Ascending aorta (tissue), 2 donors: ENCODE data around the gene CTDSP1. TPM values are rescaled to one million over a fixed set of nuclear protein-coding genes. Genes with fewer than 3 reads are reported as not detected.

ENCODE experiments used
- DNase-seq, 2 donors: peaks; one replicate each; pipeline ENCODE4 v3.0.0-alpha.2; 2019; ENCODE audit warnings: low spot score in 2 of 2
- H3K27ac ChIP-seq, 2 donors: fragments of 200-600 bp; sonication (generic); one replicate each; pipeline ENCODE4 v1.5.1; 2016 to 2017; ENCODE audit warnings: mild to moderate bottlenecking in 1 of 2
- H3K27me3 ChIP-seq: fragments of 200-600 bp; sonication (generic); one replicate; pipeline ENCODE4 v1.5.1; 2017
- H3K36me3 ChIP-seq, 2 donors: fragments of 200-600 bp; sonication (generic); one replicate each; pipeline ENCODE4 v1.5.1; 2016
- H3K4me1 ChIP-seq, 2 donors: fragments of 200-600 bp; sonication (generic); one replicate each; pipeline ENCODE4 v1.5.1; 2016 to 2017; ENCODE audit warnings: mild to moderate bottlenecking in 1 of 2
- H3K4me3 ChIP-seq, 2 donors: fragments of 200-600 bp; sonication (generic); one replicate each; pipeline ENCODE4 v1.5.1; 2016 to 2017; ENCODE audit warnings: mild to moderate bottlenecking in 1 of 2
- H3K9me3 ChIP-seq, 2 donors: fragments of 200-600 bp; sonication (generic); one replicate each; pipeline ENCODE4 v1.5.1; 2016
- CTCF ChIP-seq, 3 experiments: fragments of 200-600 bp in 2 of 3; fragments of 450-650 bp in 1 of 3; sonication (generic) in 2 of 3; IDR thresholded peaks; one replicate each; pipeline ENCODE4 v1.5.1; 2016 to 2019; ENCODE audit warnings: antibody characterized with exemption in 3 of 3, mild to moderate bottlenecking in 1 of 3, moderate library complexity in 1 of 3
- intact Hi-C: fragments of 100-400 bp; cut with DNase I; formaldehyde crosslinking; loops from one replicate; pipeline ENCODE4 v1.15.1; 2023
- total RNA-seq: library from RNA; depleted of rRNA; stranded (reverse); fragments of >200 nt; gene quantifications from one replicate; pipeline ENCODE4 v1.1.0, GENCODE V29; 2016

Gene CTDSP1
- total RNA-seq, 1 donor from 2014 or later = 144 TPM

- Histone ChIP-seq H3K36me3 (no peaks in the 10 kb centered on the region), H3K4me3 (peak overlapping the region in 1 of 2 donors; percentile 15), H3K27ac (no peak overlapping the region), H3K27me3 (no peaks in the 10 kb centered on the region), H3K4me1 (peaks cover 0 to 7% of the 10 kb centered on the region in 2 donors), H3K9me3 (no peaks in the 10 kb centered on the region)
- intact Hi-C loops = no loop called here
- DNase-seq = no peak
- no peak for TF ChIP-seq CTCF (IDR thresholded peaks at IDR 0.05)
These were observed 15.7 kb upstream of the CTDSP1 start for GRCh38 chr2:218383892-218384519.

GRCh38 chr2:218384975-218385374 lies 14.7 kb upstream of the CTDSP1 start:
- no peak for TF ChIP-seq CTCF (IDR thresholded peaks at IDR 0.05)
- H3K4me1 ChIP-seq = peaks cover 0 to 7% of the 10 kb centered on the region in 2 donors
- no peak for DNase-seq
- intact Hi-C loops = no loop called here
- no peak overlapping the region for H3K4me3 ChIP-seq
- H3K27ac ChIP-seq = no peak overlapping the region
- no peaks in the 10 kb centered on the region for H3K9me3 ChIP-seq
- H3K36me3 ChIP-seq = no peaks in the 10 kb centered on the region
- H3K27me3 ChIP-seq = no peaks in the 10 kb centered on the region

- peaks cover 0 to 7% of the 10 kb centered on the region in 2 donors for H3K4me1 ChIP-seq
- DNase-seq = peak in 1 of 2 donors; percentile 54
- H3K36me3 ChIP-seq = no peaks in the 10 kb centered on the region
- TF ChIP-seq CTCF (IDR thresholded peaks at IDR 0.05) = no peak
- no peaks in the 10 kb centered on the region for H3K27me3 ChIP-seq
- H3K9me3 ChIP-seq = no peaks in the 10 kb centered on the region
- peak overlapping the region in 1 of 2 donors; percentile 14 for H3K4me3 ChIP-seq
- H3K27ac ChIP-seq = no peak overlapping the region
- intact Hi-C loops = no loop called here
These were observed 12.9 kb upstream of the CTDSP1 start for GRCh38 chr2:218386505-218387368.

GRCh38 chr2:218387369-218388194 lies 12.1 kb upstream of the CTDSP1 start:
- peak overlapping the region; percentile 14 to 50 for H3K4me3 ChIP-seq
- intact Hi-C loops = no loop called here
- H3K27ac ChIP-seq = no peak overlapping the region
- DNase-seq = peak in 1 of 2 donors; percentile 61
- no peaks in the 10 kb centered on the region for H3K36me3 ChIP-seq
- TF ChIP-seq CTCF (IDR thresholded peaks at IDR 0.05) = no peak
- H3K9me3 ChIP-seq = no peaks in the 10 kb centered on the region
- H3K27me3 ChIP-seq = no peaks in the 10 kb centered on the region
- H3K4me1 ChIP-seq = peaks cover 0 to 7% of the 10 kb centered on the region in 2 donors

GRCh38 chr2:218389333-218390150 lies 10.1 kb upstream of the CTDSP1 start:
- H3K36me3 ChIP-seq = no peaks in the 10 kb centered on the region
- H3K27ac ChIP-seq = no peak overlapping the region
- no peaks in the 10 kb centered on the region for H3K27me3 ChIP-seq
- intact Hi-C loops = no loop called here
- H3K4me3 ChIP-seq = no peak overlapping the region
- H3K9me3 ChIP-seq = no peaks in the 10 kb centered on the region
- no peak for TF ChIP-seq CTCF (IDR thresholded peaks at IDR 0.05)
- peaks cover 0 to 7% of the 10 kb centered on the region in 2 donors for H3K4me1 ChIP-seq
- DNase-seq = peak in 1 of 2 donors; percentile 59
